HepG2 (cell line): ENCODE measurements around the gene GPX7. TPM values are rescaled to one million over a fixed set of nuclear protein-coding genes. Genes with fewer than 3 reads are reported as not detected.

Experiments
- ARNT2 ChIP-seq: sonication (generic); formaldehyde crosslinking; IDR thresholded peaks from 2 replicates; pipeline ENCODE4 v1.8.0; 2022; ENCODE audit warnings: mild to moderate bottlenecking, low read depth, missing genetic modification reagents, moderate library complexity
- ASH2L ChIP-seq: fragments of 300-600, 200-600 bp; sonication (generic); IDR thresholded peaks from 2 replicates; pipeline ENCODE4 v1.7.0; 2017; ENCODE audit warnings: low read depth, mild to moderate bottlenecking, moderate library complexity, mixed read lengths, low read length; ENCODE audit not compliant: insufficient read length
- GATAD1 ChIP-seq: IDR thresholded peaks from 2 replicates; pipeline ENCODE4 v1.6.1; 2016; ENCODE audit warnings: missing genetic modification reagents, missing compliant biosample characterization
- HDAC2 ChIP-seq: sonication (generic); formaldehyde crosslinking; IDR thresholded peaks from 2 replicates; pipeline ENCODE4 v1.4.0; 2020; ENCODE audit warnings: missing genetic modification reagents
- IRF9 ChIP-seq: sonication (generic); formaldehyde crosslinking; IDR thresholded peaks from 2 replicates; pipeline ENCODE4 v1.8.0; 2022; ENCODE audit warnings: missing genetic modification reagents, mild to moderate bottlenecking, borderline replicate concordance
- KDM1A ChIP-seq: IDR thresholded peaks from 2 replicates; pipeline ENCODE4 v1.6.1; 2016; ENCODE audit warnings: missing compliant biosample characterization
- KIAA2018 ChIP-seq: sonication (generic); formaldehyde crosslinking; IDR thresholded peaks from 2 replicates; pipeline ENCODE4 v1.5.0; 2020; ENCODE audit warnings: mild to moderate bottlenecking, missing genetic modification reagents, borderline replicate concordance
- NFYC ChIP-seq: IDR thresholded peaks from 2 replicates; pipeline ENCODE4 v1.6.1; 2016; ENCODE audit warnings: missing genetic modification reagents, missing compliant biosample characterization
- PLSCR1 ChIP-seq: sonication (generic); formaldehyde crosslinking; IDR thresholded peaks from 2 replicates; pipeline ENCODE4 v1.5.0; 2020; ENCODE audit warnings: missing genetic modification reagents, mild to moderate bottlenecking, borderline replicate concordance
- XRCC5 ChIP-seq: fragments of 200-400 bp; formaldehyde crosslinking; optimal IDR thresholded peaks from 2 replicates; pipeline ENCODE3; 2017; ENCODE audit warnings: mild to moderate bottlenecking, low read length
- ZBTB10 ChIP-seq: sonication (generic); formaldehyde crosslinking; IDR thresholded peaks from 2 replicates; pipeline ENCODE4 v1.4.0; 2020; ENCODE audit warnings: missing genetic modification reagents, borderline replicate concordance
- ZNF331 ChIP-seq: sonication (generic); formaldehyde crosslinking; IDR thresholded peaks from 2 replicates; pipeline ENCODE4 v1.4.0; 2020; ENCODE audit warnings: missing genetic modification reagents
- ZNF34 ChIP-seq: sonication (generic); formaldehyde crosslinking; IDR thresholded peaks from 2 replicates; pipeline ENCODE4 v1.4.0; 2020; ENCODE audit warnings: mild to moderate bottlenecking, missing genetic modification reagents, borderline replicate concordance
- ZNF530 ChIP-seq: sonication (generic); formaldehyde crosslinking; IDR thresholded peaks from 2 replicates; pipeline ENCODE4 v1.5.0; 2020; ENCODE audit warnings: low read depth, mild to moderate bottlenecking, missing genetic modification reagents
- ZNF737 ChIP-seq: sonication (generic); formaldehyde crosslinking; IDR thresholded peaks from 2 replicates; pipeline ENCODE4 v1.5.0; 2020; ENCODE audit warnings: missing genetic modification reagents, mild to moderate bottlenecking, borderline replicate concordance
- polyA plus RNA-seq, 8 experiments: library from polyadenylated mRNA; depleted of rRNA in 3 of 8; stranded (reverse) in 7 of 8; unstranded in 1 of 8; fragments of >200 nt; fragmentation: Illumina TruSeq in 4 of 8; extraction: Trizol in 4 of 8; gene quantifications; 2 replicates each; pipeline versions ENCODE4 v1.2.1 to v1.2.3, GENCODE V29; 2011 to 2016; ENCODE audit warnings: low read depth in 4 of 8, missing spikeins in 1 of 8, mixed read lengths in 1 of 8; ENCODE audit not compliant: insufficient read depth in 1 of 8
- total RNA-seq, 5 experiments: library from RNA; depleted of rRNA; stranded (reverse); fragments of >200 nt; fragmentation: Illumina TruSeq; extraction: Trizol; gene quantifications; 2 replicates each; pipeline ENCODE4 v1.2.3, GENCODE V29; 2016; ENCODE audit warnings: low read depth in 1 of 5

Gene GPX7
- total and polyA plus RNA-seq, 2 of the 13 experiments (the other 11 are each of a cell fraction or from before 2014, with no cell fraction given): 14.1 to 16.2 TPM

- TF ChIP-seq ZBTB10 (CRISPR knock-in tag) (peak; percentile 77), HDAC2 (CRISPR knock-in tag) (peak; percentile 16; the same call in 1 of the 2 replicates), ARNT2 (peak; percentile 45), XRCC5 (no peak), KDM1A (CRISPR knock-in tag) (no peak), ZNF331 (no peak; the same call in 1 of the 2 replicates), IRF9 (CRISPR knock-in tag) (0 out of 2 replicates have a peak, but pooled peaks have one; percentile 39), ZNF34 (CRISPR knock-in tag) (no peak), ASH2L (no peak), KIAA2018 (CRISPR knock-in tag) (no peak), GATAD1 (CRISPR knock-in tag) (peak; percentile 13; the same call in 1 of the 2 replicates), ZNF530 (CRISPR knock-in tag) (no peak), PLSCR1 (no peak), NFYC (no peak; the same call in 1 of the 2 replicates), ZNF737 (CRISPR knock-in tag) (no peak)
These were observed 48.6 kb upstream of the GPX7 start (continued) for GRCh38 chr1:52553362-52554266.
